SU-DHL-6 (cell line): ENCODE measurements around the gene ANKH.

Experiments used
- CTCF ChIP-seq: fragments of 200-600 bp; sonication (generic); IDR thresholded peaks from one replicate; pipeline ENCODE4 v1.5.1; 2017; ENCODE audit warnings: antibody characterized with exemption, mild to moderate bottlenecking, low read length, moderate library complexity; ENCODE audit not compliant: insufficient read depth, poor library complexity, severe bottlenecking
- EZH2phosphoT487 ChIP-seq: fragments of 200-600 bp; sonication (generic), shearing (Covaris generic); conservative IDR thresholded peaks from 2 replicates; pipeline ENCODE4 v1.6.1; 2018; ENCODE audit warnings: mild to moderate bottlenecking, antibody characterized with exemption, low read length, moderate library complexity, mixed read lengths

- TF ChIP-seq CTCF (no peak), EZH2phosphoT487 (no peak)
Measured at GRCh38 chr5:14854799-14855198, 16.8 kb downstream of the ANKH start.
